Left renal pelvis (tissue), 4 donors: ENCODE measurements around the gene SPATA2L. TPM values are rescaled to one million over a fixed set of nuclear protein-coding genes. Genes with fewer than 3 reads are reported as not detected.
"Not testable (repeated sequence)": the region's sequence is repeated elsewhere in the genome, so short reads cannot be mapped to it uniquely, and the experiment has no call there.

ENCODE experiments used
- DNase-seq, 4 donors: peaks; one replicate each; pipeline ENCODE4 v3.0.0-alpha.2; 2013; ENCODE audit warnings: low read depth in 4 of 4, low spot score in 3 of 4
- polyA plus RNA-seq, 4 donors: library from polyadenylated mRNA; unstranded; fragments of 120-200 nt; gene quantifications; one replicate each; pipeline ENCODE4 v1.2.1, GENCODE V29; 2013; ENCODE audit not compliant: insufficient read length in 4 of 4

The SPATA2L gene
- polyA plus RNA-seq, 4 donors = 2.8 to 8.1 (median 5.4) TPM

- no peak for DNase-seq
Measured at GRCh38 chr16:89708481-89708931, 7.0 kb upstream of the SPATA2L start.

- no peak for DNase-seq
Measured at GRCh38 chr16:89707695-89708094, 6.2 kb upstream of the SPATA2L start.

GRCh38 chr16:89706518-89707260 lies 5.2 kb upstream of the SPATA2L start:
- DNase-seq = no peak

- DNase-seq = no peak
Measured at GRCh38 chr16:89705006-89705405, 3.5 kb upstream of the SPATA2L start.

- DNase-seq = no peak
Measured at GRCh38 chr16:89704281-89704680, 2.8 kb upstream of the SPATA2L start.

- no peak for DNase-seq
Measured at GRCh38 chr16:89700649-89701424, 668 bp downstream of the SPATA2L start.

GRCh38 chr16:89700100-89700648 lies 1.3 kb downstream of the SPATA2L start:
- peak; percentile 89 to 96 (median 94) for DNase-seq

- not testable (repeated sequence) for DNase-seq
Measured at GRCh38 chr16:89699629-89700099, 1.8 kb downstream of the SPATA2L start.

GRCh38 chr16:89698717-89699116 lies 2.8 kb downstream of the SPATA2L start:
- DNase-seq = not testable (repeated sequence)

- no peak for DNase-seq
Measured at GRCh38 chr16:89697616-89698331, 3.7 kb downstream of the SPATA2L start.

- no peak for DNase-seq
Measured at GRCh38 chr16:89697161-89697615, 4.3 kb downstream of the SPATA2L start.

- no peak for DNase-seq
Measured at GRCh38 chr16:89696670-89697128, 4.8 kb downstream of the SPATA2L start.

- no peak for DNase-seq
Measured at GRCh38 chr16:89695875-89696669, 5.4 kb downstream of the SPATA2L start.

GRCh38 chr16:89695086-89695874 lies 6.2 kb downstream of the SPATA2L start:
- no peak for DNase-seq

- not testable (repeated sequence) for DNase-seq
Measured at GRCh38 chr16:89694784-89695085, 6.8 kb downstream of the SPATA2L start.

GRCh38 chr16:89693931-89694783 lies 7.3 kb downstream of the SPATA2L start:
- no peak for DNase-seq

- DNase-seq = no peak
Measured at GRCh38 chr16:89693289-89693731, 8.2 kb downstream of the SPATA2L start.

- DNase-seq = no peak
Measured at GRCh38 chr16:89691986-89692569, 9.4 kb downstream of the SPATA2L start.
